ENCODE measurements around the gene NFYC.

NFYC gene

GRCh38 chr1:40690771-40691537 is 550 bp upstream of the NFYC start:
- TF ChIP-seq SIN3A (IDR thresholded peaks at IDR 0.05; ENCODE audit: borderline replicate concordance, insufficient read depth, low read length), result no peak
- TF ChIP-seq POLR2AphosphoS5 (IDR thresholded peaks at IDR 0.05; ENCODE audit: low read depth, low read length), result no peak
- TF ChIP-seq REST (IDR thresholded peaks at IDR 0.05; ENCODE audit: insufficient read depth in 1 of 2, low read depth in 2 of 2, low read length in 2 of 2), result no peak
- TF ChIP-seq FOXP2 (optimal IDR thresholded peaks at IDR 0.05; ENCODE audit: borderline replicate concordance, extremely low read depth, extremely low read length, insufficient read depth), result no peak
- TF ChIP-seq TAF1 (IDR thresholded peaks at IDR 0.05; ENCODE audit: borderline replicate concordance, insufficient read depth, low read length), result no peak

- TF ChIP-seq TAF1 (IDR thresholded peaks at IDR 0.05; ENCODE audit: borderline replicate concordance, insufficient read depth, low read length), result no peak
- TF ChIP-seq SIN3A (IDR thresholded peaks at IDR 0.05; ENCODE audit: borderline replicate concordance, insufficient read depth, low read length), result no peak
- no peak for TF ChIP-seq REST (IDR thresholded peaks at IDR 0.05; ENCODE audit: insufficient read depth in 1 of 2, low read depth in 2 of 2, low read length in 2 of 2)
- TF ChIP-seq FOXP2 (optimal IDR thresholded peaks at IDR 0.05; ENCODE audit: borderline replicate concordance, extremely low read depth, extremely low read length, insufficient read depth), result no peak
These were observed 958 bp downstream of the NFYC start for GRCh38 chr1:40692429-40692895.

GRCh38 chr1:40693425-40693824 is 1.9 kb downstream of the NFYC start:
- TF ChIP-seq SIN3A (IDR thresholded peaks at IDR 0.05; ENCODE audit: borderline replicate concordance, insufficient read depth, low read length) (no peak), FOXP2 (optimal IDR thresholded peaks at IDR 0.05; ENCODE audit: borderline replicate concordance, extremely low read depth, extremely low read length, insufficient read depth) (no peak), TAF1 (IDR thresholded peaks at IDR 0.05; ENCODE audit: borderline replicate concordance, insufficient read depth, low read length) (no peak), REST (IDR thresholded peaks at IDR 0.05; ENCODE audit: insufficient read depth in 1 of 2, low read depth in 2 of 2, low read length in 2 of 2) (no peak), POLR2AphosphoS5 (IDR thresholded peaks at IDR 0.05; ENCODE audit: low read depth, low read length) (no peak)

- no peak for TF ChIP-seq REST (IDR thresholded peaks at IDR 0.05; ENCODE audit: insufficient read depth in 1 of 2, low read depth in 2 of 2, low read length in 2 of 2)
- TF ChIP-seq TAF1 (IDR thresholded peaks at IDR 0.05; ENCODE audit: borderline replicate concordance, insufficient read depth, low read length), result no peak
- no peak for TF ChIP-seq FOXP2 (optimal IDR thresholded peaks at IDR 0.05; ENCODE audit: borderline replicate concordance, extremely low read depth, extremely low read length, insufficient read depth)
- no peak for TF ChIP-seq SIN3A (IDR thresholded peaks at IDR 0.05; ENCODE audit: borderline replicate concordance, insufficient read depth, low read length)
- TF ChIP-seq POLR2AphosphoS5 (IDR thresholded peaks at IDR 0.05; ENCODE audit: low read depth, low read length), result no peak
These were observed 2.9 kb downstream of the NFYC start for GRCh38 chr1:40694353-40694874.

Data from PFSK-1 (cell line).